AG10803 (cell line): ENCODE data around the gene CSPG5.

Source experiments
- DNase-seq: peaks from one replicate; pipeline ENCODE4 v3.0.0; 2010; ENCODE audit warnings: low read depth
- H3K4me3 ChIP-seq: 2 replicates; pipeline ENCODE4 v1.5.1; 2011; ENCODE audit warnings: mild to moderate bottlenecking, low read length, control low read depth
- CTCF ChIP-seq: conservative IDR thresholded peaks from 2 replicates; pipeline ENCODE4 v1.5.1; 2011; ENCODE audit warnings: mild to moderate bottlenecking, low read length, control low read depth, inconsistent platforms

CSPG5 gene

GRCh38 chr3:47525617-47526016, 53.0 kb downstream of the CSPG5 start:
- DNase-seq, result no peak
- TF ChIP-seq CTCF, result no peak
- H3K4me3 ChIP-seq, result no peak overlapping the region

DNA sequence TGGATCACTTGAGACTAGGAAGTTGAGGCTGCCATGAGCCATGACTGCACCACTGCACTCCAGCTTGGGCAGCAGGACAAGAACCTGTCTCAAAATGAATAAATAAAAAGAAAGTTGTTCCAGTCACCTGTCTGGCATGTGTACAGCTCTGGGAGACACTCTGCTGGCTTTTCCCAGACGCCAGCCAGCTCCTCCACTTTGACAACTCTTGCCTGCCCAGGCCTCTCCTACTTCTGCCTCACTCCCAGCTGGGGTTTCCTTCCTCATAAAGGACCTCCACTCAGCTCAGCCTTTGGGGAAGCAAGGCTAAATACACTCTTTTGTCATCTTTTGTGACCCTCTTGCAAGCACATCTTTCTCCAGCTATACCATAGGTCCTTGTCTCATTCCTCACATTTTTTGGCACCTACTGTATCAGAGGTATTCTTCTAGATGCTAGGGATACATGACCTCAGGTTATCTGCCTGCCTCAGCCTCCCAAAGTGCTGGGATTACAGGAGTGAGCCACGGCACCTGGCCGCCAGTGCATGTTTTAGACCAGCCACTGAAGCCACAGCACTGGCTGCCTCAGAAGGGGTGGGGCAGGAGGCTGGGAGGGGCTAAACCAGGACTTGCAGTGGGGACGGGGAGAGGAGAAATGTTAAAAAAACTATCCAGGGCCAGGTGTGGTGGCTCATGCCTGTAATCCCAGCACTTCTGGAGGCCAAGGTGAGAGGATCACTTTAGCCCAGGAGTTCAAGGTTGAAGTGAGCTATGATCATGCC, 55.2 kb downstream of the CSPG5 start:
- no peak overlapping the region for H3K4me3 ChIP-seq
- no peak for DNase-seq
- TF ChIP-seq CTCF, result no peak

- peak; percentile 89 for DNase-seq
- no peak overlapping the region for H3K4me3 ChIP-seq
- peak; percentile 95 for TF ChIP-seq CTCF
These were observed 56.3 kb downstream of the CSPG5 start for GRCh38 chr3:47522082-47522987.

GRCh38 chr3:47520756-47521155, 57.9 kb downstream of the CSPG5 start:
- no peak for DNase-seq
- TF ChIP-seq CTCF, result no peak
- H3K4me3 ChIP-seq, result no peak overlapping the region

GRCh38 chr3:47517937-47518336, 60.7 kb downstream of the CSPG5 start:
- no peak overlapping the region for H3K4me3 ChIP-seq
- TF ChIP-seq CTCF, result no peak
- DNase-seq, result no peak

DNA sequence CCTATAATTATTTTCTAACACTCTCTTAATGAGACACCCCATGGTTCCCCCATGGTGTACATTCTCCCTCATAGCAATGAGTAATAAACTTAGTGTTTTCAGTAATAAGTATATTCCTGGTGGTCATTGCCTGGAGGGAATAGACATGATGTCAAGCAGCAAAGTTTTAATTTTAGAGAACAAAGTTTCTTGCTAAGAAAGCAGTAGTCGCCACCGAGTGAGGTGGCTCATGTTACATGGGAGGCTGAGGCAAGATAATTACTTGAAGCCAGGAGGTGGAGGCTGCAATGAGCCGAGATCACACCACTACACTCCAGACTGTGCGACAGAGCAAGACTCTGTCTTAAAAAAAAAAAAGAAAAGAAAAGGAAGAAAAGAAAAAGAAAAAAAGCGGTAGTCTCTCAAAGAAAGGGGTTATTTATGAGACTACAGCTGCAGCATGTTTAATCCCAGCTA, 62.8 kb downstream of the CSPG5 start:
- no peak for DNase-seq
- no peak overlapping the region for H3K4me3 ChIP-seq
- no peak for TF ChIP-seq CTCF
